ENCODE measurements around the gene NRG2.

DNA sequence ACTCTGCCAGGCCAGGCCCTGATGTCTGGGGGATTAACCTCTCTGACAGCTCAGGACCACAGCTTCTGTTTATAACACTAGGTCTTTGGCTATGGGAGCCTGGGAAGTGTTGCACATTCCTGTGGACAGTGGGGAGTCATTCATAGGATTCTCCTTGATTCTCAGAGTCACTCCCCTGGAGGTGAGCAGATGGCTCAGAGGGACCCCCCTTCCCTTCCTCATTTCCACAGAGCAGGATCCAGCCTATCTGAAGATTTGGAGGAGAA is 60.2 kb downstream of the NRG2 start:
- TF ChIP-seq, protein P1, sequence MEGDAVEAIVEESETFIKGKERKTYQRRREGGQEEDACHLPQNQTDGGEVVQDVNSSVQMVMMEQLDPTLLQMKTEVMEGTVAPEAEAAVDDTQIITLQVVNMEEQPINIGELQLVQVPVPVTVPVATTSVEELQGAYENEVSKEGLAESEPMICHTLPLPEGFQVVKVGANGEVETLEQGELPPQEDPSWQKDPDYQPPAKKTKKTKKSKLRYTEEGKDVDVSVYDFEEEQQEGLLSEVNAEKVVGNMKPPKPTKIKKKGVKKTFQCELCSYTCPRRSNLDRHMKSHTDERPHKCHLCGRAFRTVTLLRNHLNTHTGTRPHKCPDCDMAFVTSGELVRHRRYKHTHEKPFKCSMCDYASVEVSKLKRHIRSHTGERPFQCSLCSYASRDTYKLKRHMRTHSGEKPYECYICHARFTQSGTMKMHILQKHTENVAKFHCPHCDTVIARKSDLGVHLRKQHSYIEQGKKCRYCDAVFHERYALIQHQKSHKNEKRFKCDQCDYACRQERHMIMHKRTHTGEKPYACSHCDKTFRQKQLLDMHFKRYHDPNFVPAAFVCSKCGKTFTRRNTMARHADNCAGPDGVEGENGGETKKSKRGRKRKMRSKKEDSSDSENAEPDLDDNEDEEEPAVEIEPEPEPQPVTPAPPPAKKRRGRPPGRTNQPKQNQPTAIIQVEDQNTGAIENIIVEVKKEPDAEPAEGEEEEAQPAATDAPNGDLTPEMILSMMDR (IDR thresholded peaks at IDR 0.05): no peak
- no peak for TF ChIP-seq POLR2A (IDR thresholded peaks at IDR 0.05)
- TF ChIP-seq EP300 (IDR thresholded peaks at IDR 0.05): no peak

Data from ovary (tissue), 3 donors.